Hepatocyte (in vitro differentiated cells): ENCODE measurements around the gene RAB37. TPM values are rescaled to one million over a fixed set of nuclear protein-coding genes. Genes with fewer than 3 reads are reported as not detected.

Source experiments
- DNase-seq: peaks from one replicate; pipeline ENCODE4 v3.0.0-alpha.2; 2016; ENCODE audit warnings: low spot score
- H2AFZ ChIP-seq: fragments of 200-600 bp; sonication (generic); 2 replicates; pipeline ENCODE4 v1.6.0; 2016; ENCODE audit warnings: antibody characterized with exemption, mild to moderate bottlenecking
- H3K27ac ChIP-seq: fragments of 200-600 bp; sonication (generic); 2 replicates; pipeline ENCODE4 v1.5.1; 2016; ENCODE audit warnings: mild to moderate bottlenecking
- H3K27me3 ChIP-seq: fragments of 200-600 bp; sonication (generic); 2 replicates; pipeline ENCODE4 v1.6.1; 2016
- H3K36me3 ChIP-seq: fragments of 200-600 bp; sonication (generic); replicated peaks from 2 replicates; pipeline ENCODE4 v1.5.1; 2016; ENCODE audit warnings: low read depth; ENCODE audit not compliant: insufficient read depth
- H3K4me1 ChIP-seq: fragments of 200-600 bp; sonication (generic); 2 replicates; pipeline ENCODE4 v1.5.1; 2016; ENCODE audit warnings: mild to moderate bottlenecking, moderate library complexity; ENCODE audit not compliant: insufficient read depth
- H3K4me2 ChIP-seq: fragments of 200-600 bp; sonication (generic); 2 replicates; pipeline ENCODE4 v1.6.0; 2016
- H3K4me3 ChIP-seq: fragments of 200-600 bp; sonication (generic); 2 replicates; pipeline ENCODE4 v1.5.1; 2016; ENCODE audit warnings: mild to moderate bottlenecking
- H3K79me2 ChIP-seq: fragments of 200-600 bp; sonication (generic); 2 replicates; pipeline ENCODE4 v1.6.0; 2017; ENCODE audit warnings: mild to moderate bottlenecking
- H3K9me2 ChIP-seq: fragments of 200-600 bp; sonication (generic); replicated peaks from 2 replicates; pipeline ENCODE4 v1.6.0; 2017; ENCODE audit warnings: mild to moderate bottlenecking; ENCODE audit not compliant: insufficient read depth
- H3K9me3 ChIP-seq: fragments of 200-600 bp; sonication (generic); 2 replicates; pipeline ENCODE4 v1.5.1; 2016; ENCODE audit warnings: low read depth, mild to moderate bottlenecking
- H4K20me1 ChIP-seq: fragments of 200-600 bp; sonication (generic); 2 replicates; pipeline ENCODE4 v1.6.0; 2016; ENCODE audit warnings: mild to moderate bottlenecking; ENCODE audit not compliant: insufficient read depth, poor library complexity, severe bottlenecking
- EZH2 ChIP-seq: fragments of 200-600 bp; sonication (generic); IDR thresholded peaks from 2 replicates; pipeline ENCODE4 v1.6.1; 2016; ENCODE audit warnings: antibody characterized with exemption, mild to moderate bottlenecking, borderline replicate concordance
- EZH2phosphoT487 ChIP-seq: fragments of 200-600 bp; sonication (generic); IDR thresholded peaks from one replicate; pipeline ENCODE4 v1.6.1; 2018; ENCODE audit warnings: antibody characterized with exemption, mild to moderate bottlenecking, low read depth, moderate library complexity; ENCODE audit not compliant: unreplicated experiment, severe bottlenecking
- WGBS: methylation state at CpG from one replicate; pipeline ENCODE4 v1.1.6; 2016; ENCODE audit warnings: low lambda C conversion rate; ENCODE audit errors: missing lambda C conversion rate; 5-methylcytosine and 5-hydroxymethylcytosine counted together
- polyA plus RNA-seq: library from polyadenylated mRNA; unstranded; fragments of >200 nt; fragmentation: Nextera tagmentation; extraction: Ambion mirVana; gene quantifications from 2 replicates; pipeline ENCODE4 v1.2.1, GENCODE V29; 2016
- total RNA-seq: library from RNA; depleted of rRNA; stranded (reverse); fragments of >200 nt; gene quantifications from 2 replicates; pipeline ENCODE4 v1.2.3, GENCODE V29; 2014
- TF ChIP-seq, protein P1 (sequence below): fragments of 200-600 bp; sonication (generic); IDR thresholded peaks from 2 replicates; pipeline ENCODE4 v1.5.1; 2016; ENCODE audit warnings: antibody characterized with exemption, mild to moderate bottlenecking; ENCODE audit not compliant: poor library complexity

RAB37 gene
- total and polyA plus RNA-seq, 2 experiments from 2014 or later = 6.1 to 7.0 TPM

DNA sequence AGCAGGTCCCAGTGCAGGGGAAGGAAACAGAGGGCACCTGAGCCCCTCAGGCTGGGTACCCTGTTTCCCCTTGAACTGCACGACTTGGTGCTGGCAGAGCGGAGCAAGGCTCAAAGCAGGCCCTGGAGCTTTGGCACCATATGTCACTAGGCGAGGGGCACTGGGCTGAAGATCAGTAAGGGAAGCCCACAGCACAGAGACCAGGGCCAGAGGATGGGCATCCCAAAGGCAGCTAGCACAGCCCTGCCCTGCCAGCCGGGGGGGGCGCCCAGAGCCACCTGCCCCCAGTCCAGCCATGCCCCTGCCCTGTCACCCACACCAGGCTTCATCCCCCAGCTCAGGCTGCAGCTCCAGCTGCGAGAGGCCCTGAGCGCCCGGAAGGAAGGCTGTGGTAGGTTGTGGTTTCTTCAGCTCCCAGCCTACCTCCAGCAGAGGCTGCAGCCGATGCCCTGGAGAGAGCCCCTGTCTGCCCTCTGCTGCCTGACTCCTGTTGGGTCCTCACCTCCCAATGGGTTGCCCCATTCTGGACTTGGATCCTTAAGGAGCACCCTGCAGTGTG lies 22.3 kb downstream of the RAB37 start:
- no peak overlapping the region for H2AFZ ChIP-seq
- H4K20me1 ChIP-seq = peaks cover 69% of the 10 kb centered on the region
- peaks cover 83% of the 10 kb centered on the region for H3K4me1 ChIP-seq
- TF ChIP-seq, protein P1, sequence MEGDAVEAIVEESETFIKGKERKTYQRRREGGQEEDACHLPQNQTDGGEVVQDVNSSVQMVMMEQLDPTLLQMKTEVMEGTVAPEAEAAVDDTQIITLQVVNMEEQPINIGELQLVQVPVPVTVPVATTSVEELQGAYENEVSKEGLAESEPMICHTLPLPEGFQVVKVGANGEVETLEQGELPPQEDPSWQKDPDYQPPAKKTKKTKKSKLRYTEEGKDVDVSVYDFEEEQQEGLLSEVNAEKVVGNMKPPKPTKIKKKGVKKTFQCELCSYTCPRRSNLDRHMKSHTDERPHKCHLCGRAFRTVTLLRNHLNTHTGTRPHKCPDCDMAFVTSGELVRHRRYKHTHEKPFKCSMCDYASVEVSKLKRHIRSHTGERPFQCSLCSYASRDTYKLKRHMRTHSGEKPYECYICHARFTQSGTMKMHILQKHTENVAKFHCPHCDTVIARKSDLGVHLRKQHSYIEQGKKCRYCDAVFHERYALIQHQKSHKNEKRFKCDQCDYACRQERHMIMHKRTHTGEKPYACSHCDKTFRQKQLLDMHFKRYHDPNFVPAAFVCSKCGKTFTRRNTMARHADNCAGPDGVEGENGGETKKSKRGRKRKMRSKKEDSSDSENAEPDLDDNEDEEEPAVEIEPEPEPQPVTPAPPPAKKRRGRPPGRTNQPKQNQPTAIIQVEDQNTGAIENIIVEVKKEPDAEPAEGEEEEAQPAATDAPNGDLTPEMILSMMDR = no peak
- no peak for TF ChIP-seq EZH2
- TF ChIP-seq EZH2phosphoT487 = no peak
- 68% methylated on average over 9 of the region's 9 CpGs for WGBS
- DNase-seq = no peak
- peaks cover 86% of the 10 kb centered on the region for H3K79me2 ChIP-seq
- peak overlapping the region; percentile 97 for H3K27ac ChIP-seq
- H3K9me3 ChIP-seq = no peaks in the 10 kb centered on the region
- no peak overlapping the region for H3K4me3 ChIP-seq
- H3K27me3 ChIP-seq = no peaks in the 10 kb centered on the region
- H3K4me2 ChIP-seq = peak overlapping the region; percentile 77
- no peaks in the 10 kb centered on the region for H3K9me2 ChIP-seq
- no peaks in the 10 kb centered on the region for H3K36me3 ChIP-seq

DNA sequence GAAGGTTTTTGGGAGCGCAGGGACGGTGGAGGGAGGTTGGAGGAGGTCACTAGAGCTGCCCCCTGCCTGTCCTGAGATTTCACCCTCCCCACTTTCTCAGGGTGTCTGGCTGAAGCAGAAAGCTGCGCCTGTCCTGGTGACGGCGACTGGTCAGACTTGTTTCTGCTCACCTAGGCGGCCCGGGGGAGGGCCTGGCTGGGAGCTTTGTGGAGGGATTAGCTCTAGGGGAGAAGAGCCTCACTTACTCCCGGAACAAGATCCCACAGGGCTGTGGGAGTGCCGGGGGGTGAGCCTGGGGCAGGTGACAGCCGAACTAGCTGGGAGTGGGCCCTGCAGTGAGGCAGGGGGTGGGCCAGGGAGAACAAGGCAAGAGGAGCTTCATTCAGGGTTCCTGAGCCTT lies 22.9 kb downstream of the RAB37 start:
- no peak overlapping the region for H3K4me3 ChIP-seq
- 25% methylated on average over 10 of the region's 10 CpGs for WGBS
- H3K4me2 ChIP-seq = peak overlapping the region; percentile 77
- peaks cover 86% of the 10 kb centered on the region for H3K4me1 ChIP-seq
- no peaks in the 10 kb centered on the region for H3K27me3 ChIP-seq
- peak; percentile 78 for DNase-seq
- H2AFZ ChIP-seq = no peak overlapping the region
- H3K36me3 ChIP-seq = no peaks in the 10 kb centered on the region
- no peaks in the 10 kb centered on the region for H3K9me2 ChIP-seq
- peaks cover 64% of the 10 kb centered on the region for H4K20me1 ChIP-seq
- no peak for TF ChIP-seq EZH2phosphoT487
- TF ChIP-seq, protein P1 = no peak
- no peak for TF ChIP-seq EZH2
- H3K9me3 ChIP-seq = no peaks in the 10 kb centered on the region
- peak overlapping the region; percentile 97 for H3K27ac ChIP-seq
- H3K79me2 ChIP-seq = peaks cover 86% of the 10 kb centered on the region

DNA sequence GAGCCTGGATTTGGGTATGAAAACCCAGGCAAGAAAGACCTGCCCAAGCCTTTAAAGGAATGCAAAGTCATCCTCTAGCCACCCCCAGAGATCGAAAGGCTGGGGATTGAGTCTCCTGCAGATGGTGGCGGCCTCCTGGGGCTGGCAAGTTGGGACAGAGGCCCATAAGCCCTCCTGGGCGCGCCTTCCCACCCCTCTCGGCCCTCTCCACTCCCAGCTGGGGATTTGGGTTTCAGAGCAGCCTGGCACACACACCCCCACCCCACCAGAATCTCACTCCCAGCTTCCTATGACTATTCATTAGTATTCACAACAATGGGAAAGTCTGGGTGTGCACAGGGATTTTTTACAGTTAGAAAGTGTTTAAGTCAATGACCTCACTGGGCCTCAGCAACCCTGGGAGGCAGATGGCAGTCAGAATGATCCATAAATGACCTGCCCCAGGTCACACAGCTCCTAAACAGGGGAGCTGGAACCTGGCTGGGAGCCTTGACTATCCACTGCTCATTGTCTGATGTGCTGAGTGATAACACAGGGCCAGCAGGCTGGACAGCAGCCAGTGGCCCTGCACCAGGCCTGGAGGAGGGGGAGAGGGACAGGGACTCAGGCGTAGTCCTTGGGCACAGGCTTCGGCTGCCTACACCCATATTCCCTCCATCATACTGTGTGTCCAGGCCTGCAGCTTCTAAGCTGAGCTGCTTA lies 23.5 kb downstream of the RAB37 start:
- H3K36me3 ChIP-seq = no peaks in the 10 kb centered on the region
- H3K79me2 ChIP-seq = peaks cover 86% of the 10 kb centered on the region
- WGBS = 58% methylated on average over 7 of the region's 7 CpGs
- H3K4me2 ChIP-seq = peak overlapping the region; percentile 77
- DNase-seq = no peak
- no peak overlapping the region for H3K4me3 ChIP-seq
- H3K9me2 ChIP-seq = no peaks in the 10 kb centered on the region
- H4K20me1 ChIP-seq = peaks cover 60% of the 10 kb centered on the region
- no peak overlapping the region for H2AFZ ChIP-seq
- no peaks in the 10 kb centered on the region for H3K27me3 ChIP-seq
- no peaks in the 10 kb centered on the region for H3K9me3 ChIP-seq
- peak overlapping the region; percentile 97 for H3K27ac ChIP-seq
- peaks cover 89% of the 10 kb centered on the region for H3K4me1 ChIP-seq
- TF ChIP-seq EZH2 = no peak
- no peak for TF ChIP-seq EZH2phosphoT487
- TF ChIP-seq, protein P1 = no peak
